ENCODE data around the gene WDR87.

- TF ChIP-seq POLR2A (IDR thresholded peaks at IDR 0.05; ENCODE audit: control extremely low read depth in 1 of 2, low read depth in 2 of 2, low read length in 2 of 2) (no peak), CTCF (IDR thresholded peaks at IDR 0.05; ENCODE audit: control extremely low read depth in 1 of 3, insufficient read depth in 1 of 3, low read depth in 1 of 3, low read length in 3 of 3) (no peak), E2F6 (IDR thresholded peaks at IDR 0.05) (no peak), EZH2 (IDR thresholded peaks at IDR 0.05; ENCODE audit: low read depth, low read length, severe bottlenecking) (no peak), RFX5 (IDR thresholded peaks at IDR 0.05; ENCODE audit: borderline replicate concordance, low read depth, low read length) (no peak), RAD21 (IDR thresholded peaks at IDR 0.05 in 1 of 2, conservative IDR thresholded peaks at IDR 0.05 in 1 of 2; ENCODE audit: low read depth in 2 of 2, low read length in 2 of 2) (no peak)
Observed at GRCh38 chr19:37932985-37933936, 26.9 kb upstream of the WDR87 start.

Data from H1 (cell line).